Heart left ventricle (tissue), 16 donors: ENCODE results near the gene ZNF212. TPM values are rescaled to one million over a fixed set of nuclear protein-coding genes. Genes with fewer than 3 reads are reported as not detected.

ENCODE experiments used
- ATAC-seq, 4 donors: fragments of 200-7000 bp; cut with Tn5 transposase; one replicate each; pipeline ENCODE4 v1.9.1; 2020 to 2022; ENCODE audit warnings: moderate library complexity in 4 of 4, mild to moderate bottlenecking in 3 of 4, moderate number of reproducible peaks in 1 of 4
- DNase-seq, 5 donors: peaks; one replicate each; pipeline ENCODE4 v3.0.0-alpha.2; 2020
- H3K27ac ChIP-seq, 12 donors: fragments of 200-600 bp; sonication (generic) in 4 of 12; one replicate each; pipeline versions ENCODE4 v1.5.0 to v1.8.0; 2016 to 2022; ENCODE audit warnings: mild to moderate bottlenecking in 2 of 12
- H3K27me3 ChIP-seq, 9 donors: fragments of 200-600 bp; sonication (generic) in 2 of 9; one replicate each; pipeline versions ENCODE4 v1.5.1 to v1.8.0; 2016 to 2022; ENCODE audit warnings: mild to moderate bottlenecking in 3 of 9
- H3K36me3 ChIP-seq, 9 donors: fragments of 200-600 bp; sonication (generic) in 2 of 9; one replicate each; pipeline versions ENCODE4 v1.5.0 to v1.8.0; 2018 to 2022; ENCODE audit warnings: mild to moderate bottlenecking in 2 of 9
- H3K4me1 ChIP-seq, 12 donors: fragments of 200-600 bp; sonication (generic) in 4 of 12; one replicate each; pipeline versions ENCODE4 v1.5.0 to v1.8.0; 2016 to 2022; ENCODE audit warnings: mild to moderate bottlenecking in 3 of 12
- H3K4me3 ChIP-seq, 12 donors: fragments of 200-600 bp; sonication (generic) in 4 of 12; one replicate each; pipeline versions ENCODE4 v1.5.0 to v1.8.0; 2017 to 2022; ENCODE audit warnings: mild to moderate bottlenecking in 9 of 12, moderate library complexity in 4 of 12
- H3K9me3 ChIP-seq, 12 donors: fragments of 200-600 bp; sonication (generic) in 4 of 12; one replicate each; pipeline versions ENCODE4 v1.5.0 to v1.8.0; 2016 to 2022; ENCODE audit warnings: mild to moderate bottlenecking in 1 of 12
- CTCF ChIP-seq, 12 donors: fragments of 200-600 bp; sonication (generic) in 4 of 12; IDR thresholded peaks; one replicate each; pipeline versions ENCODE4 v1.5.0 to v1.8.0; 2018 to 2022; ENCODE audit warnings: antibody characterized with exemption in 12 of 12, mild to moderate bottlenecking in 5 of 12
- POLR2A ChIP-seq, 2 donors: fragments of 450-650 bp; IDR thresholded peaks; one replicate each; pipeline ENCODE4 v1.6.1; 2017; ENCODE audit warnings: antibody characterized with exemption in 2 of 2, mild to moderate bottlenecking in 2 of 2, moderate library complexity in 2 of 2
- WGBS, 4 donors: extraction: QIAGEN DNeasy Blood & Tissue Kit in 2 of 4; methylation state at CpG; one replicate each; pipeline versions ENCODE4 v1.1.5 to v1.1.7; 2013 to 2018; 5-methylcytosine and 5-hydroxymethylcytosine counted together
- intact Hi-C, 10 donors: fragments of 100-400 bp; cut with DNase I; formaldehyde crosslinking; loops; one replicate each; pipeline versions ENCODE4 v1.11.1 to v1.14.2; 2022
- polyA plus RNA-seq, 2 donors: library from polyadenylated mRNA; stranded (reverse); fragments of 200-250 nt; gene quantifications; one replicate each; pipeline ENCODE4 v1.2.3, GENCODE V29; 2013
- total RNA-seq, 9 donors: library from RNA; depleted of rRNA in 2 of 9; stranded (reverse); fragments of >200 nt in 2 of 9; fragmentation: NEBNext Ultra II Directional in 3 of 9; extraction: Animal tissue kit (Norgen Biotek cat#: 25700) in 3 of 9; gene quantifications; one replicate each; pipeline versions ENCODE4 v1.1.0 to v1.2.4, GENCODE V29; 2016 to 2023
- donor health status: ischemic (EF 13 %, LVEDD 7.1; RV severe dilation, severe dysfunction).
- donor health status: healthy with polysubstance abuse.
- donor health status: DM: no; HTN: yes; CAD: no.
- donor health status: DM: no; HTN: no; CAD: no.
- donor health status: ischemic (EF 25% LVEDD 6.9; RV normal size, moderate dysfunction).
- donor health status: ischemic (EF 25% LVEDD 5.7; RV mildly dilated, moderate dysfunction).
- donor health status: healthy.
- donor health status: DM: yes; HTN: yes; CAD: no.
- donor health status: ischemic (EF 35%, LVEDD 5.7; RV mildly dilated, moderate dysfunction).
- donor health status: nonischemic (EF 11% LVEDD 7.7; RV severe dilation, severe dysfunction).
- donor health status: DM: yes; HTN: yes; CAD: no.
- donor health status: PGD.
- donor health status: ischemic (EF 29% LVEDD 5.4; RV normal size, mild dysfunction).
- donor health status: nonischemic (EF 23%, LVEDD 6.1; RV moderate dilation, normal function).

Gene ZNF212
- total and polyA plus RNA-seq, 11 donors, result 3.4 to 6.3 (median 4.3) TPM

GRCh38 chr7:149293946-149294633 lies 54.6 kb downstream of the ZNF212 start:
- ATAC-seq (no peak), DNase-seq (no peak)
- Histone ChIP-seq H3K36me3 (peaks cover 0 to 17% (median 4%) of the 10 kb centered on the region in 9 donors), H3K27me3 (no peaks in the 10 kb centered on the region), H3K4me1 (peaks cover 0 to 13% (median 1%) of the 10 kb centered on the region in 12 donors), H3K4me3 (no peak overlapping the region), H3K9me3 (no peaks in the 10 kb centered on the region), H3K27ac (no peak overlapping the region)
- WGBS, 4 donors, result 92 to 96% (median 95%) methylated on average over 10 to 15 of the region's 15 CpGs
- intact Hi-C loops, result no loop called here
- TF ChIP-seq POLR2A (IDR thresholded peaks at IDR 0.05) (no peak), CTCF (IDR thresholded peaks at IDR 0.05) (no peak)

GRCh38 chr7:149294634-149295480 lies 55.4 kb downstream of the ZNF212 start:
- intact Hi-C loops, result no loop called here
- DNase-seq (no peak), ATAC-seq (no peak)
- H3K27me3 ChIP-seq, result no peaks in the 10 kb centered on the region
- no peak overlapping the region for H3K27ac ChIP-seq
- TF ChIP-seq CTCF (IDR thresholded peaks at IDR 0.05) (no peak), POLR2A (IDR thresholded peaks at IDR 0.05) (no peak)
- peaks cover 0 to 13% (median 1%) of the 10 kb centered on the region in 12 donors for H3K4me1 ChIP-seq
- WGBS, 4 donors, result 96 to 98% (median 98%) methylated on average over 32 to 55 of the region's 55 CpGs
- peaks cover 0 to 17% (median 4%) of the 10 kb centered on the region in 9 donors for H3K36me3 ChIP-seq
- H3K9me3 ChIP-seq, result no peaks in the 10 kb centered on the region
- no peak overlapping the region for H3K4me3 ChIP-seq

- TF ChIP-seq CTCF (IDR thresholded peaks at IDR 0.05), result no peak
- TF ChIP-seq POLR2A (IDR thresholded peaks at IDR 0.05), result no peak
- Histone ChIP-seq H3K4me3 (no peak overlapping the region), H3K4me1 (peaks cover 0 to 13% (median 1%) of the 10 kb centered on the region in 12 donors), H3K27ac (no peak overlapping the region), H3K27me3 (no peaks in the 10 kb centered on the region), H3K9me3 (no peaks in the 10 kb centered on the region), H3K36me3 (peaks cover 0 to 17% (median 4%) of the 10 kb centered on the region in 9 donors)
- no peak for ATAC-seq
- DNase-seq, result no peak
- 92 to 95% (median 93%) methylated on average over 6 of the region's 6 CpGs for WGBS, 4 donors
- intact Hi-C loops, result no loop called here
These were observed 56.0 kb downstream of the ZNF212 start for GRCh38 chr7:149295481-149295850.

- TF ChIP-seq CTCF (IDR thresholded peaks at IDR 0.05) (no peak), POLR2A (IDR thresholded peaks at IDR 0.05) (no peak)
- peaks cover 0 to 17% (median 4%) of the 10 kb centered on the region in 9 donors for H3K36me3 ChIP-seq
- WGBS, 4 donors, result 91 to 96% (median 93%) methylated on average over 4 of the region's 4 CpGs
These were observed 56.9 kb downstream of the ZNF212 start for GRCh38 chr7:149296368-149296767.

More at GRCh38 chr7:149296368-149296767, 56.9 kb downstream of the ZNF212 start:
- peaks cover 0 to 8% (median 0%) of the 10 kb centered on the region in 12 donors for H3K4me1 ChIP-seq
- no peak overlapping the region for H3K4me3 ChIP-seq
- H3K27me3 ChIP-seq, result no peaks in the 10 kb centered on the region
- no peaks in the 10 kb centered on the region for H3K9me3 ChIP-seq
- intact Hi-C loops, result no loop called here
- ATAC-seq (no peak), DNase-seq (no peak)
- no peak overlapping the region for H3K27ac ChIP-seq
